K562 (cell line): Measurements from ENCODE around the gene TMEM243. TPM values are rescaled to one million over a fixed set of nuclear protein-coding genes. Genes with fewer than 3 reads are reported as not detected.

ENCODE experiments used
- ATAC-seq: fragments of 200-7000 bp; cut with Tn5 transposase; 3 replicates; pipeline ENCODE4 v1.9.1; 2020; ENCODE audit warnings: moderate library complexity
- BruUV-seq: library from RNA; stranded (reverse); fragments of 400-500 nt; replicated peaks from 2 replicates; lab custom pipeline; 2021; lab: Mats Ljungman, UMichigan
- CTCF ChIA-PET: fragments of 300-600 bp; formaldehyde crosslinking; extraction: SDS; loops from one replicate; lab custom pipeline; 2021; ENCODE audit warnings: low intra/inter-chr PET ratio; lab: Yijun Ruan, JAX
- POLR2A ChIA-PET: fragments of 300-600, 350-650 bp; sonication (Branson Sonifier 250); formaldehyde crosslinking; extraction: SDS; loops from one replicate; lab custom pipeline; 2021; ENCODE audit warnings: antibody characterized with exemption, inconsistent platforms; lab: Yijun Ruan, JAX
- DNase-seq, 4 experiments: peaks; one replicate each; pipeline versions ENCODE4 v3.0.0 to v3.0.0-alpha.2; 2011 to 2018; ENCODE audit warnings: low spot score in 3 of 4, mixed read lengths in 3 of 4; ENCODE audit errors: extremely low read depth in 1 of 4
- FAIRE-seq: peaks from 2 replicates; lab custom pipeline; 2011; peaks lifted over from hg19 to GRCh38; lab: Jason Lieb, UNC
- H2AFZ ChIP-seq: 2 replicates; pipeline ENCODE4 v1.6.0; 2011; ENCODE audit warnings: low read depth, low read length, control low read depth, inconsistent platforms
- H3K27ac ChIP-seq: fragments of 200-600 bp; 3 replicates; pipeline ENCODE4 v1.8.0; 2011; ENCODE audit warnings: low read depth, mild to moderate bottlenecking, control low read depth, inconsistent platforms, low read length, moderate library complexity, mixed read lengths; ENCODE audit errors: extremely low read depth
- H3K27me3 ChIP-seq, 2 experiments: fragments of 300-600 bp in 1 of 2; 2 replicates in 1 of 2; 3 replicates in 1 of 2; pipeline versions ENCODE4 v1.6.0 to v1.8.0; 2011; ENCODE audit warnings: inconsistent platforms in 2 of 2, low read length in 2 of 2, mild to moderate bottlenecking in 1 of 2, mixed read lengths in 1 of 2, moderate library complexity in 1 of 2; ENCODE audit not compliant: control insufficient read depth in 2 of 2, insufficient read depth in 2 of 2
- H3K36me3 ChIP-seq: fragments of 300-600 bp; 3 replicates; pipeline ENCODE4 v1.8.0; 2011; ENCODE audit warnings: mild to moderate bottlenecking, low read length, inconsistent platforms; ENCODE audit not compliant: control insufficient read depth, insufficient read depth
- H3K4me1 ChIP-seq, 2 experiments: fragments of 200-600 bp in 1 of 2; replicated peaks in 1 of 2; 2 replicates in 1 of 2; 3 replicates in 1 of 2; pipeline versions ENCODE4 v1.5.1 to v1.8.0; 2011; ENCODE audit warnings: inconsistent platforms in 2 of 2, low read length in 2 of 2, mild to moderate bottlenecking in 1 of 2, mixed read lengths in 1 of 2, moderate library complexity in 1 of 2; ENCODE audit not compliant: control insufficient read depth in 2 of 2, insufficient read depth in 2 of 2
- H3K4me2 ChIP-seq: 2 replicates; pipeline ENCODE4 v1.6.1; 2011; ENCODE audit warnings: low read length, control low read depth, inconsistent platforms, mixed read lengths; ENCODE audit not compliant: insufficient read depth
- H3K4me3 ChIP-seq: fragments of 200-600 bp; sonication (generic), shearing (Covaris generic); 2 replicates; pipeline ENCODE4 v1.5.1; 2016; ENCODE audit warnings: control low read depth, inconsistent platforms
- H3K79me2 ChIP-seq: fragments of 200-600 bp; 3 replicates; pipeline ENCODE4 v1.8.0; 2011; ENCODE audit warnings: low read length, inconsistent platforms; ENCODE audit not compliant: control insufficient read depth, insufficient read depth
- H3K9ac ChIP-seq, 2 experiments: 2 replicates each; pipeline versions ENCODE4 v1.6.0 to v1.6.1; 2011; ENCODE audit warnings: low read depth in 2 of 2, low read length in 2 of 2, control low read depth in 1 of 2, inconsistent platforms in 1 of 2, mild to moderate bottlenecking in 1 of 2, mixed read lengths in 1 of 2; ENCODE audit not compliant: insufficient read depth in 1 of 2
- H3K9me1 ChIP-seq: one replicate; pipeline ENCODE4 v1.6.0; 2011; ENCODE audit warnings: inconsistent platforms, mild to moderate bottlenecking, low read length, moderate library complexity; ENCODE audit not compliant: control insufficient read depth, insufficient read depth
- H3K9me3 ChIP-seq: replicated peaks from 2 replicates; pipeline ENCODE4 v1.5.1; 2011; ENCODE audit warnings: low read depth, low read length, inconsistent platforms; ENCODE audit not compliant: control insufficient read depth, insufficient read depth
- H4K20me1 ChIP-seq: replicated peaks from 2 replicates; pipeline ENCODE4 v1.6.1; 2011; ENCODE audit warnings: low read length, inconsistent platforms, mixed read lengths; ENCODE audit not compliant: control insufficient read depth, insufficient read depth
- HNRNPLL ChIP-seq: fragments of 200-400 bp; formaldehyde crosslinking; IDR thresholded peaks from 2 replicates; pipeline ENCODE4 v1.6.1; 2017; ENCODE audit warnings: low read length, low read depth, mild to moderate bottlenecking; ENCODE audit not compliant: poor library complexity, severe bottlenecking
- KDM4B ChIP-seq, 2 experiments: fragments of 450-650 bp in 1 of 2; sonication (generic) in 1 of 2; IDR thresholded peaks; 2 replicates each; pipeline ENCODE4 v1.6.1; 2016 to 2017; ENCODE audit warnings: borderline replicate concordance in 2 of 2, antibody characterized with exemption in 1 of 2, low read depth in 1 of 2, mild to moderate bottlenecking in 1 of 2
- NELFE ChIP-seq: IDR thresholded peaks from 2 replicates; pipeline ENCODE4 v1.6.1; 2011; ENCODE audit warnings: mild to moderate bottlenecking; ENCODE audit not compliant: insufficient read depth, insufficient read length
- SMAD1 ChIP-seq: fragments of 150-350 bp; IDR thresholded peaks from 2 replicates; pipeline ENCODE4 v1.6.1; 2014; ENCODE audit warnings: low read length, low read depth; ENCODE audit not compliant: partially characterized antibody
- ZNF124 ChIP-seq: sonication (generic); formaldehyde crosslinking; IDR thresholded peaks from 2 replicates; pipeline ENCODE4 v1.8.1; 2022; ENCODE audit warnings: missing genetic modification reagents
- ZNF347 ChIP-seq: fragments of 450-650 bp; formaldehyde crosslinking; IDR thresholded peaks from 2 replicates; pipeline ENCODE4 v1.4.0; 2020; ENCODE audit warnings: low read depth, mild to moderate bottlenecking, moderate library complexity
- WGBS: fragments of 100-300 bp; shearing (Covaris generic); methylation state at CpG from one replicate; pipeline ENCODE4 v1.1.6; 2016; ENCODE audit warnings: low coverage, mixed read lengths; ENCODE audit not compliant: insufficient coverage; ENCODE audit errors: missing lambda C conversion rate; 5-methylcytosine and 5-hydroxymethylcytosine counted together
- in situ Hi-C: fragments of 300-500 bp; cut with MboI; formaldehyde crosslinking; loops from 4 replicates; pipeline ENCODE4 v1.15.0; 2018; ENCODE audit warnings: inconsistent platforms, mixed read lengths
- intact Hi-C: fragments of 100-400 bp; cut with micrococcal nuclease; formaldehyde crosslinking; loops from 2 replicates; pipeline ENCODE4 v1.14.2; 2022
- polyA plus RNA-seq, 8 experiments: library from polyadenylated mRNA; depleted of rRNA in 4 of 8; stranded (reverse) in 5 of 8; unstranded in 3 of 8; fragments of >200 nt; fragmentation: Nextera tagmentation in 2 of 8; fragmentation: Illumina TruSeq in 1 of 8; extraction: Ambion mirVana in 2 of 8; extraction: Trizol in 1 of 8; gene quantifications; 2 replicates each; pipeline versions ENCODE4 v1.2.1 to v1.2.3, GENCODE V29; 2011 to 2014; ENCODE audit warnings: inconsistent platforms in 1 of 8, missing spikeins in 1 of 8
- total RNA-seq, 7 experiments: library from RNA; depleted of rRNA in 6 of 7; stranded (reverse); fragments of >200 nt in 6 of 7; fragmentation: Illumina TruSeq in 2 of 7; extraction: Trizol in 2 of 7; gene quantifications; 2 replicates each; pipeline versions ENCODE4 v1.2.1 to v1.2.3, GENCODE V29; 2011 to 2021; ENCODE audit warnings: low replicate concordance in 1 of 7

The TMEM243 gene
- total and polyA plus RNA-seq, 9 of the 15 experiments (the other 6 are each of a cell fraction or from before 2014, with no cell fraction given) = 3.9 to 8.6 (median 6.1) TPM

DNA sequence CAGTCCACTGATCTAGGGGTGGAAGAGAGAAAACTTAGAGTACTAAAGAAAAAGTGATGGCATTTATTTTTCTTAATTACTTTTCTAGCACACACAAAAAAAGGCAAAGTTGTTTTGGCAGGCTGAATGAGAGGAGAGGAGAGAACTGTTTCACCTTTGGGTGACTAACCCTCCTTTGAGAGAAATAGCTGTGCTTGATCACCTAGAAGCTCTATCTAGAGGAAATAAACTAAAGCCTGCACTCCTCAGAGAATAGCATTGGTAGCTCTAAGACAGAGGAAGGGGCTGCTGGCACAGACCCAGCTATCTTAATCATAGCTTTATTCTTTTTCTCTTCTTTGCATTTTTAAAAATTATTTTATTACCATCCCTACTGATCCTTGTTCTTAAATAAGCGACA lies 6.3 kb downstream of the TMEM243 start:
- H3K27ac ChIP-seq = no peak overlapping the region
- H3K4me3 ChIP-seq = no peak overlapping the region
- ATAC-seq (no peak), DNase-seq (no peak), FAIRE-seq (no peak)
- H2AFZ ChIP-seq = no peak overlapping the region
- H3K4me2 ChIP-seq = no peak overlapping the region
- H3K9me3 ChIP-seq = no peaks in the 10 kb centered on the region
- H3K9me1 ChIP-seq = no peaks in the 10 kb centered on the region
- in situ Hi-C loops = no loop called here
- CTCF ChIA-PET = no interaction called here
- no peaks in the 10 kb centered on the region for H3K36me3 ChIP-seq
- no TSS peak for BruUV-seq
- TF ChIP-seq ZNF347 (CRISPR knock-in tag) = no peak
- TF ChIP-seq HNRNPLL = no peak
- TF ChIP-seq ZNF124 (CRISPR knock-in tag) = no peak
- no peak for TF ChIP-seq SMAD1
- TF ChIP-seq KDM4B (IDR thresholded peaks at IDR 0.05; ENCODE audit: borderline replicate concordance in 2 of 2, low read depth in 1 of 2) = no peak
- TF ChIP-seq NELFE = no peak
- H3K79me2 ChIP-seq = no peaks in the 10 kb centered on the region
- H4K20me1 ChIP-seq = no peaks in the 10 kb centered on the region
- no peak overlapping the region for H3K9ac ChIP-seq
- intact Hi-C loops = loop anchor here (10.0 kb wide), 1 partner anchor 662 kb away; the partner anchor contains the start of genes DBF4 and SLC25A40
- H3K27me3 ChIP-seq = no peaks in the 10 kb centered on the region
- 42% methylated on average over 1 of the region's 1 CpG for WGBS
- peaks cover 0 to 2% of the 10 kb centered on the region in 2 experiments; a peak in 2 of 5 replicates for H3K4me1 ChIP-seq
- POLR2A ChIA-PET = interaction anchor here (1.0 to 3.3 kb wide), 4 partner anchors 11 to 61 kb away, joined by 3 to 18 read pairs (median 4); partner anchors contain the start of gene DMTF1
